Measurements from ENCODE around the gene PRKAG1. TPM values are rescaled to one million over a fixed set of nuclear protein-coding genes. Genes with fewer than 3 reads are reported as not detected.
A peak's percentile ranks its signal among the peaks of the same experiment; 100 is the strongest.

The PRKAG1 gene
- total RNA-seq, 1 experiment from 2014 or later = 92.8 TPM

DNA sequence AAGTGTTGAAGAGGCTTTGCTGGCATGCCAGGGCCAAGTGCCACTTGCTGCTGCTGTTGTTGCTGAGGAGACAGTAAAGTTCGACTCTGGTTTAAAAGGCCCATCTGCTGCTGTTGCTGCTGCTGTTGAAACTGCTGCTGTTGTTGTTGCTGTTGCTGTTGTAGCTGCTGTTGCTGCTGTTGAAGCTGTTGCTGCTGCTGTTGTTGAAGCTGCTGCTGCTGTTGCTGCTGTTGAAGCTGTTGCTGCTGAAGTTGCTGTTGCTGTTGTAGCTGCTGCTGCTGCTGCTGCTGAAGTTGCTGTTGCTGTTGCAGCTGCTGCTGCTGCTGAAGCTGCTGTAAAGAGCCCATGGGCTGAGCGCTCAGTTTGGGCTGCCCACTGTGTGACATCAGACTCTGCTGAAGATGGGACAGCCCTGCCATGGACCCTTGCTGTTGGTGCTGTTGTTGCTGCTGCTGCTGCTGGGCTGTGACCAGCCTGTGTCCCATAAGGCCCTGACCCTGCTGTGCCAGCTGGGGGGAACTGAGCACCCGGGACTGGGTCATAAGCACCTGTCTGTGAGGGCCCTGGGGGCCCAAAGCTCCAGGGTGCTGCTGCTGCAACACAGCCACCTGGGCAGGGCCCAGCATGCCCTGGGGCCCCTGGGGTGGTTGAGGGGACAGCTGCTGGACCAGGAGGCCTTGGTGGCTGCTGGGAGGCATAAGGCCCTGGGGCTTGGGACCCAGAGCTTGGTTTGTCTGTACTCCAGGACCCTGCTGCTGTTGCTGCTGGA is 14.3 kb upstream of the PRKAG1 start:
- no peak for DNase-seq (ENCODE audit: extremely low read depth, low read depth)

DNA sequence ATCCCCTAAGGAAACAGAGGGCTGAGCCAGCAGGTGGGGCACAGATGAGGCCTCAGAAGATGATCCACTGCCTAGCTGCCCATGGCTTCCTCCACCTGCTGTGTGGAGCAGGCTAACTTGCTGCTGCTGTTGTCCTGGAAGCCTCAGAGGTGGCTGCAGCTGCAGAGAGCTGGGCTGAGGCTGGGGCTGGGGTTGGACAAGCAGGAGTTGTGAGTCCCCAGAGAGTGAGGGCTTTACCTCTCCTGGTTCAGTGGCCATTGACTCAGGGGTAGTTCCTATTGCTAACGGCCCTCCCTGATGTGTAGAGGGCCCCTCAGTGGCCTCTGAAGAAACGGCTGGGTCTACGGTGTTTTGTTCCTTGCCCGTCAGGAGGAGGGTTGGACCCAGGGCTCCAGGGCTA is 13.7 kb upstream of the PRKAG1 start:
- no peak for DNase-seq (ENCODE audit: extremely low read depth, low read depth)

- no peak for DNase-seq (ENCODE audit: extremely low read depth, low read depth)
Measured at GRCh38 chr12:49031573-49032161, 13.1 kb upstream of the PRKAG1 start.

DNA sequence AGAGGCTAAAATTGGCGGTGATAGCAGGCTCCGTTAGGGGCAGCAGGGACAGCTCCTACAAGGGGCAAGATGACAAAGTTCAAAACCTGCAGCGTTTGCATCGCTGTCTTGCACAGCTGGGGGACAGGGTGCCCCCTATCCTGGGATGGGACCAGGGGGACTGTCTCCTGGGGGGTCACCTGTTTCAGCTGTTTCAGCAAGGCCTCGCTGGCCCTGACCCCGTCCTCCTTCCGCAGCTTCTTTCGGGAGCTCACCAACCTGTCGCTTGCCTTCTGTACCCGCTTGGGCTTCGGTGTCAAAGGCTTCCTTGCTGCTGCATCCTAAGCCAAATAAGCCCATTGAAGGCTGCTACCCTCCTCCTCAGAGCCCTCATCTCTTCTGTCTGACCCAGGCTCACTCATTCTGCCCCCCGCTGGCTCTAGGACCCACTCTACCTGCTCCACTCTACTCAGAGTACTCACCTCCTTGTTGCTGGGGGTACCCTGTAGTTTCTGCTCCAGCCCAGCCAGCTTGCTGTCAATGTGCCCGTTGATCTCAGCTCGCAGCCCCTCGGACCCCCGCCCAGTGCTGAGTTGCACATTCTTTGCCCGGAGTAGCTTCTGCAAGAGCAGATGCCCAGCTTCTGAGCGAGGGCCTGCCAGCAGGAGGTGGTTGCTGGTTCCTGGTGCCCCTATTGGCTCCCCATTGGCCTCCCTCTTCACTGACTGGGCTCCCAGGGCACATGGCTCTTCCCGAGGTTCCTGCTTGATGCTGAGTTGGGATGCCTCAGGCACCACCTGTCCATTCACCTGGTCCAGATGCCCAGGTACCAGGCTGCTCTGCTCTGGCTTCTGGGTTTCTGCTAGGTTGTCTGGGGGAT is 12.4 kb upstream of the PRKAG1 start:
- DNase-seq (ENCODE audit: extremely low read depth, low read depth) = no peak

DNA sequence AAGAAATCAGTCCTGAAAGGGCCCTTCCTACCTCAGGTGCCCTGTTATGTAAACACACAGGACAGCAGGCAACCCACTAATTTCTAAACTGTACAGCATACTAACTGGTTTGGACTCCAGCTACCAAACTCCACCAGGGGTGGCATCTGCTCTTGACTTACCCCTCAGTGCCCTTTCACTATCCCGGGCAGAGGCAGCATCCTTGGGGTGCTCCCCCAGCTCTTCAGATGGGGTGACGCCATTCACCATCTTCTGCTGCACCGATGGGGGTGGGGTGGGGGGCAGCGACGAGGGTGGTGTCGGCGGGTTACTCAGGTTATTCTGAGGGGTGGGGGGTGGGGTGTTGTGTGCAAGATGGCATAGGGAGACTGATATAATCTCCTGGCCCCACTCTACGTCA is 11.5 kb upstream of the PRKAG1 start:
- no peak for DNase-seq (ENCODE audit: extremely low read depth, low read depth)

GRCh38 chr12:49028666-49029275 is 10.2 kb upstream of the PRKAG1 start:
- no peak for DNase-seq (ENCODE audit: extremely low read depth, low read depth)

GRCh38 chr12:49027846-49028555 is 9.4 kb upstream of the PRKAG1 start:
- no peak for DNase-seq (ENCODE audit: extremely low read depth, low read depth)

DNA sequence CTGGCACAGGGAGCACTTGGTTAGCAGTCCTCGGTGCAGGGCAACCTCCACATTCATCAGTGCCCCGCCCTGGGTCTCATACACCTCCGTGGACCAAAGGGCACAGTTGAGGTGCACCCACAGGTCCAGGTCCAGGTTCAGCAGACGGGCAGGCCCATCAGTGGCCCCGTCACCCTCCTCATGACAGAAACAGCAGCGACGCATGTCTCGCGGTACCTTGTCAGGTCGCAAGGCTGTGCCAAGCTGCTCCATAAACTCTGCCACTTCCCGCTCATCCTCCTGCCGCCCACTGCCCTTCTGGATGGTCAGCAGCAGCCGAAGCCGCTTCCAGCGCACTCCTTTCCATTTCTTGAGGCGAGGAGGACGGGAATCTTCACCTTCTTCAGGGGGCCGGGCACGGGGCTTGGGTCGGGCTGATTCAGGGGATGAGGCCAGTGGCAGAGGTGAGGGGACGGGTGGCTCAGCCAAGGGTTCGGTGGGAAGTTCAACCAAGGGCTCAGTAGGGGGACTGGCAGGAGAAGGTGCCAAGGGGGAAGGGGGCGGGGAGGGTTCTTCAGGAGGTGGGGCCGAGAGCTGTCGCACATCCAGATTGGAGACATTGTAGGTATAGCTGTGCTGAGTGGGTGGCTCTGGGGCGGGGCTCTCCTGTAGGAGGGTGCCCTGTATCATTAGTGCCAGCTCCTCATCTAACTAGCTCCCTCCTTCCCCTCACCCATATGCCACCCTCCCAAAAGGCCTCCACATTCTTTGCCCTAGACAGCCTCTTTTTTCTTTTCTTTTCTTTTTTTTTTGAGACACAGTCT is 8.3 kb upstream of the PRKAG1 start:
- DNase-seq (ENCODE audit: extremely low read depth, low read depth) = no peak

GRCh38 chr12:49026101-49026500 is 7.5 kb upstream of the PRKAG1 start:
- no peak for DNase-seq (ENCODE audit: extremely low read depth, low read depth)

DNA sequence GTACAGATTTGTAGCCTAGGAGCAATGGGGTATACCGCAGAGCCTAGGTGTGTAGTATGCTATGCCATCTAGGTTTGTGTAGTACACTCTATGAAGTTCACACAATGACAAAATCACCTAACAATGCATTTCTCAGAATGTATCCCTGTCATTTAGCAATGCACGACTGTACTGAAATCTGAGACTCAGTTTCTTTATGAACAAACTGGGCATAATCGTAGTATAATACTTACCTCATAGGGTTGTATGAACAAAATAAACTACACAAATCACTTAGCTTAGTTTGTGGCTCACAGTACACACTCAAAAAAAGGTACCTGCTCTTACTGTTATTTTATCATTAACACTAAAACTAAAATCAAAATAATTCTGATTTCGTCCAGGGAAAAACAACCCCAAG is 6.9 kb upstream of the PRKAG1 start:
- no peak for DNase-seq (ENCODE audit: extremely low read depth, low read depth)

DNA sequence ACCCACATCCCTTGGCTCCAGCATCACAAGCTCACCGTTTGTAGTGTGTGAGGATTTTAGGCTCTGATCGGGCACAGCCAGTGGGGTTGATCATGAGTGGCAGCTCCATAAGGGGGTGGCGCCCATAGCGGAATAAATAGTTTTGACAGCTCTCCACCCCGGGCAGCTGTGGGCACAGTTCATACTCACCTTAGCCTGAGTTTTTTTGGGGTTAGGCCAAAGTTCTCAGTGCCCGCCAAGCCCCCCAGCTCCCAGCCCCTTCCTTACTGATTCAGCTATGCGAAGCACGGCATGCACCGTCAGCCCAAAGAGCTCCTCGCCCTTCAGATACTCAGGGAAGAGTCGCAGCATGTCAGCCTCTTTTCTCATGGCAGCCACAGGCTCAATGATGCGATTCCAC is 6.0 kb upstream of the PRKAG1 start:
- no peak for DNase-seq (ENCODE audit: extremely low read depth, low read depth)

DNA sequence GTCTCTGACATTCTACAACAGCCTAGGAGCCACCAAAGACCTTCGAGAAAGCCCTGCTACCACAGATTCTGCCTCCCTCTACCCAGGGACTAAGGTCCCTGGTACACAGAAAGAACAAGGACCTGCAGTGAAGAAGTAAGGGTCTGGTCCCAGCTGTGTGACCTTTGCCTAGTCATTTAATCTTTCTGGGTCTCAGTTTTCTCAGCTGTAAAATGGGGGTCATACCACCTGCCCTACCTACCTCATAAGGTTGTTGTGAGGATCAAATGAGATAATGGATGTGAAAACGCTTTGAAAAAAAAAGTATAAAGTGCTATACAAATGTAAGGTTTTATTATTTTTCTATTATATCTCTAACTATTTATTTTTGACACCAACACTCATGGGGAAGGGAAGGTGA is 5.2 kb upstream of the PRKAG1 start:
- DNase-seq (ENCODE audit: extremely low read depth, low read depth) = no peak

GRCh38 chr12:49022558-49023178 is 4.1 kb upstream of the PRKAG1 start:
- no peak for DNase-seq (ENCODE audit: extremely low read depth, low read depth)

DNA sequence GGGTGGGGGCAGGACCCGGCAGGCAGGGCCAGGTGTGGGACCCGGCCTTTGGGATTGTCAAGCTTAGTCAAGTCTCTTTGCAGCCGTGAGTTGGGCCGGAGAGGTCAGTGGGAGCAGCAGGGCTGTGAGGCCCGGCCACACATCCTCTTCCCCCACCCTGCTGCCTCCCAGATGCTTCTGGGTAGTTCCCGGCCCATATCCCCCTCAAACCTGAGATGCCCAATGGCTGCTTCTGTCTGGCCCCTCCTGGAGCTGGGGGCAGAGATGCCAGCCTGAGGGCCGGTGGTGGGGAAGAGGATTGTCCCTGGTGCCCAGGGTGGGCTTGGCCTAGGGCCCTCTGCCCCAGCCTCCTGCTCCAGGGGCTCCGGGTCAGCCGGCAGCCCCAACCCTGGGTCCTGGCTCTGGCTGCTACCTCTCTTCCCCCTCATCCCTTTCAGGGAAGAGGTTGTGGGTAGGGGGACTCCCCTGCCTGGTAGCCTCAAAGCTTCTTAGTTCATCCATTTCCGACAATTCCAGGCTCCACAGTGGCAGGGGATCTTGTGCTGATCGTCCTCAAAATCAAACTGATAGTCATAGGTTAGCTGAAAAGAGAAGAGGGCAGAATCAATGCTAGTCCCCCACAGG is 2.8 kb upstream of the PRKAG1 start:
- DNase-seq (ENCODE audit: extremely low read depth, low read depth) = no peak

GRCh38 chr12:49020441-49020840 is 1.9 kb upstream of the PRKAG1 start:
- no peak for DNase-seq (ENCODE audit: extremely low read depth, low read depth)

DNA sequence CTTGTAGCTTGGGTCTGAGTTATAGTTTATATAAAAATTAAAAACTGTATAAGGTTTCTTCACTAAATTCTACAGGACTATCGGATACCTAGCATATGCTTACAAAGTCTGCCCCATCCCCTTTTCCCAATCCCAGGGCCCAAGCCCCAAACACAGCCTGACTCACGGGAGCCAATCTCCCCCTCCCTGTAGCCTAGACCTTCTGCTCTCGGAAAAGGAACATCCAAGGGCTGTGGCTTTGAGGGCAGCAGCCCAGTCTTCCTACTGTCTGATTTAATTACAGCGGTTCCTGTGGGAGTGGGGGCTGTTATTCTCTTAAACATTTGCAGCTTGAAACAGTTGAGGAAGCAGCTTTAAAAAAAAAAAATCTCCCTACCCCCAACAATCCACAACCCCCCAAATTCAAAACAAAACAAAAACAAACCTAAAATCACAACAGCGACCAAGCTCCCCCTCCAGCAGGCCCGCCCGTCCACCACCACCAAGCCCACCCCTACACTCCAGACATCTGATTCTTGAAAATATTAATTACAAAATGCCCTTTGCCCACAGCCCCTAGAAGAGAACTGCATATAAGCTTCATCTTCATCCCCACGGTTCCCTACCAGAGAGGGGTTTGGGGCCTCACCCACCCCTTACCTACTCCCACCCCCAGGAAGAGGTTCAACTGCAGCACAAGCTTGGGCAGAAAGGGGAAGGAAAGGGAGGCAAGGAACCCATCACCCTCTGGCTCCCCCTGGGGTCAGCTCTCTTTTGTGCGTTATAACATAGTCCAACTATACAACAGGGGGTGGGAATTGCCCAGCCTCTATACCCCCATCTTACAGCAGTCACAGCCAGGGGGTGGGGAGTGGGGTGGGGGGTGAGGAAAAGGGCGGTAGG is 1.1 kb upstream of the PRKAG1 start:
- peak; percentile 57 for DNase-seq (ENCODE audit: extremely low read depth, low read depth)

DNA sequence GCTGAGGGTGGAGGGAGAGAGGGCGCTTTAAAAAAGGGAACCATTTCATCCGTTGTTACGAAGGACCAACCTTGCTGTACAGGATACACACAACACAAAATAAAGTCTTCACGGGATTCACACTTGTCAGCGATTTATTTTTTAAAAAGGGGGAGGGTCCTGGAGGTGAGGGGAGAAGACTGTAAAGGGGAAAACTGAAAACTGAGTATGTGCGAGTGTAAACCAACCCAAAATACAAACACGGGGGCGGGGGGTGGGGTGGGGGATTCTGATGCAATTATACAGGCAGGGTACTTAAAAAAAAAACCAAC is 499 bp upstream of the PRKAG1 start:
- DNase-seq (ENCODE audit: extremely low read depth, low read depth) = no peak

DNA sequence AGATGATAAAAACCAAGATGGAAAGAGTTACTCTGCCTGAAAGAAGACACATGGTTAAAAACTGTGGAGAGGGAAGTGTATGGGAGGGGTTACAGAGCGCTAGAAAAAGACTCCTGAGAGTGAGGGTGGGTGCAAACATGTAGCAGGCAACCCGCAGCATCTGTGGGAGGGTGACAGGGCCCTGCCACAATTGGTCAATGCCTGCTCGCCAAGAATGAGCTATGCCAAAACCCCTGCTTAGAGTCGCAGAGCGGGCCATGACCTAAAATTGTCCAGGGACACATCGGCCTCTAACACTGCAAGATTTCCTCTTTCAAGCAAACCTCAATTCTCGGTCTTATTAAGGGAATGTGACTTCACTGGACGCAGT is 700 bp downstream of the PRKAG1 start:
- DNase-seq (ENCODE audit: extremely low read depth, low read depth) = no peak

Data from NCI-H460 (cell line).